OCI-LY3 (cell line): Measurements from ENCODE around the gene TRA2A.
A peak's percentile ranks its signal among the peaks of the same experiment; 100 is the strongest.

ENCODE experiments used
- H2AFZ ChIP-seq: fragments of 200-600, 300-600 bp; shearing (Covaris generic); 2 replicates; pipeline ENCODE4 v1.6.0; 2014; ENCODE audit warnings: antibody characterized with exemption, low read depth, low read length
- H3K27ac ChIP-seq: fragments of 200-600, 300-600 bp; sonication (generic); 2 replicates; pipeline ENCODE4 v1.5.1; 2014; ENCODE audit warnings: mild to moderate bottlenecking, low read length, moderate library complexity, mixed read lengths
- H3K27me3 ChIP-seq: fragments of 200-600, 300-600 bp; sonication (generic); 2 replicates; pipeline ENCODE4 v1.6.1; 2014; ENCODE audit warnings: low read depth, low read length, mixed read lengths
- H3K36me3 ChIP-seq: fragments of 200-600, 300-600 bp; sonication (generic); replicated peaks from 2 replicates; pipeline ENCODE3; 2014; ENCODE audit warnings: low read depth, low read length, mixed read lengths
- H3K4me1 ChIP-seq: fragments of 300-600, 200-600 bp; sonication (generic); 2 replicates; pipeline ENCODE4 v1.6.1; 2014; ENCODE audit warnings: low read length, mixed read lengths
- H3K4me2 ChIP-seq: fragments of 200-600, 300-600 bp; sonication (generic); 2 replicates; pipeline ENCODE4 v1.6.1; 2014; ENCODE audit warnings: low read length, mixed read lengths
- H3K4me3 ChIP-seq: fragments of 300-600, 200-600 bp; sonication (generic); 2 replicates; pipeline ENCODE4 v1.5.1; 2014; ENCODE audit warnings: antibody characterized with exemption, mild to moderate bottlenecking, low read length, moderate library complexity
- H3K79me2 ChIP-seq: fragments of 300-600, 200-600 bp; shearing (Covaris generic); 2 replicates; pipeline ENCODE4 v1.6.1; 2014; ENCODE audit warnings: mild to moderate bottlenecking, low read length, mixed read lengths
- H3K9ac ChIP-seq: fragments of 300-600, 200-600 bp; shearing (Covaris generic); 2 replicates; pipeline ENCODE4 v1.6.0; 2014; ENCODE audit warnings: mild to moderate bottlenecking, low read length, moderate library complexity
- H3K9me3 ChIP-seq: fragments of 200-600, 300-600 bp; shearing (Covaris generic); 2 replicates; pipeline ENCODE4 v1.6.1; 2014; ENCODE audit warnings: low read length, mixed read lengths; ENCODE audit not compliant: insufficient read depth
- H4K20me1 ChIP-seq: fragments of 200-600, 300-600 bp; sonication (generic); 2 replicates; pipeline ENCODE4 v1.6.1; 2016; ENCODE audit warnings: low read length, mixed read lengths; ENCODE audit not compliant: insufficient read depth
- CTCF ChIP-seq: fragments of 200-600, 300-600 bp; sonication (generic); IDR thresholded peaks from 2 replicates; pipeline ENCODE4 v1.5.1; 2014; ENCODE audit warnings: antibody characterized with exemption, low read length, low read depth
- EZH2phosphoT487 ChIP-seq: fragments of 200-600 bp; shearing (Covaris generic); IDR thresholded peaks from 2 replicates; pipeline ENCODE4 v1.6.1; 2018; ENCODE audit warnings: antibody characterized with exemption, mixed run types, low read depth

TRA2A gene

GRCh38 chr7:23467291-23467805 lies 64.4 kb downstream of the TRA2A start:
- TF ChIP-seq CTCF (no peak), EZH2phosphoT487 (no peak)
- Histone ChIP-seq H3K27ac (peak overlapping the region; percentile 96), H3K4me3 (peak overlapping the region; percentile 93), H3K9me3 (no peaks in the 10 kb centered on the region), H3K36me3 (peaks cover 27% of the 10 kb centered on the region), H2AFZ (no peak overlapping the region), H4K20me1 (peaks cover 52% of the 10 kb centered on the region), H3K27me3 (no peaks in the 10 kb centered on the region), H3K4me2 (peak overlapping the region; percentile 92), H3K9ac (peak overlapping the region; percentile 99), H3K4me1 (peaks cover 23% of the 10 kb centered on the region), H3K79me2 (peaks cover 84% of the 10 kb centered on the region)

- Histone ChIP-seq H3K27me3 (no peaks in the 10 kb centered on the region), H3K4me3 (no peak overlapping the region), H4K20me1 (peaks cover 83% of the 10 kb centered on the region), H3K36me3 (peaks cover 41% of the 10 kb centered on the region), H3K79me2 (peaks cover 100% of the 10 kb centered on the region), H3K4me1 (peaks cover 23% of the 10 kb centered on the region), H3K9ac (no peak overlapping the region), H3K4me2 (no peak overlapping the region), H3K9me3 (no peaks in the 10 kb centered on the region), H2AFZ (no peak overlapping the region), H3K27ac (no peak overlapping the region)
- TF ChIP-seq CTCF (0 out of 2 replicates have a peak, but pooled peaks have one; percentile 12), EZH2phosphoT487 (no peak)
Measured at GRCh38 chr7:23462846-23463245, 68.9 kb downstream of the TRA2A start.

GRCh38 chr7:23458044-23458443 lies 73.7 kb downstream of the TRA2A start:
- Histone ChIP-seq H4K20me1 (peaks cover 79% of the 10 kb centered on the region), H3K4me1 (no peaks in the 10 kb centered on the region), H3K9me3 (no peaks in the 10 kb centered on the region), H2AFZ (no peak overlapping the region), H3K9ac (no peak overlapping the region), H3K27ac (no peak overlapping the region), H3K4me2 (no peak overlapping the region), H3K27me3 (no peaks in the 10 kb centered on the region), H3K4me3 (no peak overlapping the region), H3K79me2 (peaks cover 100% of the 10 kb centered on the region), H3K36me3 (peaks cover 30% of the 10 kb centered on the region)
- TF ChIP-seq CTCF (no peak), EZH2phosphoT487 (no peak)

GRCh38 chr7:23456093-23456492 lies 75.7 kb downstream of the TRA2A start:
- Histone ChIP-seq H3K9me3 (no peaks in the 10 kb centered on the region), H3K79me2 (peaks cover 98% of the 10 kb centered on the region), H3K4me1 (no peaks in the 10 kb centered on the region), H4K20me1 (peaks cover 73% of the 10 kb centered on the region), H3K9ac (no peak overlapping the region), H3K4me2 (no peak overlapping the region), H3K27me3 (no peaks in the 10 kb centered on the region), H3K27ac (no peak overlapping the region), H3K4me3 (no peak overlapping the region), H3K36me3 (peaks cover 17% of the 10 kb centered on the region), H2AFZ (no peak overlapping the region)
- no peak for TF ChIP-seq EZH2phosphoT487
- no peak for TF ChIP-seq CTCF
